Measurements from ENCODE around the gene DERL2.
"Not testable (repeated sequence)": the region's sequence is repeated elsewhere in the genome, so short reads cannot be mapped to it uniquely, and the experiment has no call there.

DERL2 gene

GRCh38 chr17:5437721-5438317 is 48.2 kb downstream of the DERL2 start:
- DNase-seq (ENCODE audit: low read depth in 2 of 2), result no peak

GRCh38 chr17:5435781-5436315 is 50.1 kb downstream of the DERL2 start:
- DNase-seq (ENCODE audit: low read depth in 2 of 2), result not testable (repeated sequence)

GRCh38 chr17:5434984-5435383 is 51.0 kb downstream of the DERL2 start:
- DNase-seq (ENCODE audit: low read depth in 2 of 2), result no peak

GRCh38 chr17:5431949-5432556 is 53.9 kb downstream of the DERL2 start:
- DNase-seq (ENCODE audit: low read depth in 2 of 2), result no peak

- not testable (repeated sequence) for DNase-seq (ENCODE audit: low read depth in 2 of 2)
Observed at GRCh38 chr17:5431234-5431633, 54.7 kb downstream of the DERL2 start.

GRCh38 chr17:5430413-5430999 is 55.5 kb downstream of the DERL2 start:
- DNase-seq (ENCODE audit: low read depth in 2 of 2), result no peak

- DNase-seq (ENCODE audit: low read depth in 2 of 2), result no peak
Observed at GRCh38 chr17:5429191-5429887, 56.6 kb downstream of the DERL2 start.

GRCh38 chr17:5425826-5426225 is 60.2 kb downstream of the DERL2 start:
- DNase-seq (ENCODE audit: low read depth in 2 of 2), result no peak

GRCh38 chr17:5424909-5425308 is 61.1 kb downstream of the DERL2 start:
- no peak for DNase-seq (ENCODE audit: low read depth in 2 of 2)

- DNase-seq (ENCODE audit: low read depth in 2 of 2), result no peak
Observed at GRCh38 chr17:5422505-5422904, 63.5 kb downstream of the DERL2 start.

Data from stimulated activated CD4-positive, alpha-beta T cell treated with anti-CD3 and anti-CD28 coated beads, Interleukin-15, amount 100 ng/mL, for 48 hours (primary cell).